ENCODE results near the gene PPP1R3G. TPM values are rescaled to one million over a fixed set of nuclear protein-coding genes. Genes with fewer than 3 reads are reported as not detected.
A peak's percentile ranks its signal among the peaks of the same experiment; 100 is the strongest.

The PPP1R3G gene
- total and polyA plus RNA-seq, 2 of the 4 experiments (the other 2 are of a cell fraction): 0.10 to 0.18 TPM

- Histone ChIP-seq H4K8ac (ENCODE audit: low read depth in 2 of 2, low read length in 2 of 2) (no peak overlapping the region), H3K4me3 (ENCODE audit: insufficient read depth, low read depth, low read length) (no peak overlapping the region), H2BK15ac (ENCODE audit: low read depth, low read length) (no peak overlapping the region), H2AFZ (replicated peaks; ENCODE audit: low read length, poor library complexity) (no peak overlapping the region), H4K5ac (ENCODE audit: low read depth, low read length) (no peak overlapping the region), H3K9ac (ENCODE audit: low read depth, low read length) (no peak overlapping the region), H3K9me3 (ENCODE audit: control insufficient read depth, insufficient read depth, low read length) (no peaks in the 10 kb centered on the region), H3K4me2 (ENCODE audit: low read depth, low read length) (no peak overlapping the region), H4K91ac (ENCODE audit: insufficient read depth, low read depth, low read length) (no peak overlapping the region), H2BK120ac (ENCODE audit: low read depth, low read length) (no peak overlapping the region), H3K4ac (ENCODE audit: low read depth, low read length) (no peak overlapping the region), H2AK5ac (ENCODE audit: low read depth, low read length) (0 out of 2 replicates have a peak overlapping the region, but pooled peaks have one; percentile 12), H2AK9ac (replicated peaks; ENCODE audit: low read depth, low read length, poor library complexity) (no peak overlapping the region), H2BK5ac (ENCODE audit: low read depth, low read length, poor library complexity, severe bottlenecking) (no peak overlapping the region), H3K27ac (ENCODE audit: insufficient read depth, low read length) (no peak overlapping the region), H3K56ac (ENCODE audit: extremely low read depth, insufficient read depth, low read length) (no peak overlapping the region), H2BK20ac (ENCODE audit: low read depth, low read length) (no peak overlapping the region), H3K23ac (ENCODE audit: low read depth, low read length) (no peak overlapping the region), H3K18ac (ENCODE audit: low read depth, low read length) (no peak overlapping the region), H3K4me1 (ENCODE audit: control insufficient read depth, insufficient read depth, low read length) (peaks cover 5% of the 10 kb centered on the region; the same call in 1 of the 2 replicates), H3K36me3 (ENCODE audit: control insufficient read depth, insufficient read depth, low read length) (no peaks in the 10 kb centered on the region), H3K9me1 (ENCODE audit: insufficient read depth, low read length) (no peaks in the 10 kb centered on the region), H3K27me3 (ENCODE audit: control insufficient read depth, insufficient read depth, low read length) (peaks cover 48% of the 10 kb centered on the region), H3K14ac (replicated peaks; ENCODE audit: low read depth, low read length) (no peak overlapping the region), H4K20me1 (ENCODE audit: insufficient read depth, low read length) (peaks cover 15% of the 10 kb centered on the region; the same call in 1 of the 2 replicates), H3K79me1 (ENCODE audit: low read depth in 1 of 2, low read length in 2 of 2) (no peaks in the 10 kb centered on the region)
- in situ Hi-C loops (cut with MboI; ENCODE audit: low sequenced_read_pairs) (no loop called here), dilution Hi-C loops (cut with HindIII; ENCODE audit: low sequenced_read_pairs, unreplicated experiment) (no loop called here), intact Hi-C loops (cut with micrococcal nuclease) (loop anchor here (5.0 kb wide), 1 partner anchor 334 kb away; no protein-coding TSS in a partner anchor)
- CTCF ChIA-PET: no interaction called here
- ATAC-seq (ENCODE audit: low read depth) (no peak), DNase-seq (no peak)
- TF ChIP-seq RFX5 (IDR thresholded peaks at IDR 0.05; ENCODE audit: low read depth, low read length): no peak
- TF ChIP-seq POLR2A (IDR thresholded peaks at IDR 0.05; ENCODE audit: low read depth, low read length): no peak
- no peak for TF ChIP-seq CEBPB (IDR thresholded peaks at IDR 0.05; ENCODE audit: low read depth, low read length)
- TF ChIP-seq MXI1 (IDR thresholded peaks at IDR 0.05; ENCODE audit: borderline replicate concordance, low read depth, low read length): no peak
- no peak for TF ChIP-seq ELK1 (IDR thresholded peaks at IDR 0.05; ENCODE audit: borderline replicate concordance, low read depth, low read length)
- no TSS peak for BruUV-seq (replicated peaks)
- no CpG with 5 or more reads among the region's 2 CpGs for WGBS, 2 experiments (ENCODE audit: extremely low coverage in 2 of 2, insufficient read length in 1 of 2)
- POLR2A ChIA-PET (ENCODE audit: unreplicated experiment): no interaction called here
Observed at GRCh38 chr6:5096482-5096881, 11.3 kb downstream of the PPP1R3G start.

All from IMR-90 (cell line).